Daoy (cell line): ENCODE measurements around the gene WFDC10B. TPM values are rescaled to one million over a fixed set of nuclear protein-coding genes. Genes with fewer than 3 reads are reported as not detected.
"Not testable (repeated sequence)": the region's sequence is repeated elsewhere in the genome, so short reads cannot be mapped to it uniquely, and the experiment has no call there.

Experiments used
- DNase-seq: peaks from one replicate; pipeline ENCODE4 v3.0.0-alpha.2; 2015; ENCODE audit warnings: low read depth
- total RNA-seq: library from RNA; depleted of rRNA; stranded (reverse); fragments of >200 nt; shearing (Covaris generic); gene quantifications from 2 replicates; pipeline ENCODE4 v1.2.3, GENCODE V29; 2014; rRNA removed

Gene WFDC10B
- total RNA-seq, 1 experiment from 2014 or later, result not detected

DNA sequence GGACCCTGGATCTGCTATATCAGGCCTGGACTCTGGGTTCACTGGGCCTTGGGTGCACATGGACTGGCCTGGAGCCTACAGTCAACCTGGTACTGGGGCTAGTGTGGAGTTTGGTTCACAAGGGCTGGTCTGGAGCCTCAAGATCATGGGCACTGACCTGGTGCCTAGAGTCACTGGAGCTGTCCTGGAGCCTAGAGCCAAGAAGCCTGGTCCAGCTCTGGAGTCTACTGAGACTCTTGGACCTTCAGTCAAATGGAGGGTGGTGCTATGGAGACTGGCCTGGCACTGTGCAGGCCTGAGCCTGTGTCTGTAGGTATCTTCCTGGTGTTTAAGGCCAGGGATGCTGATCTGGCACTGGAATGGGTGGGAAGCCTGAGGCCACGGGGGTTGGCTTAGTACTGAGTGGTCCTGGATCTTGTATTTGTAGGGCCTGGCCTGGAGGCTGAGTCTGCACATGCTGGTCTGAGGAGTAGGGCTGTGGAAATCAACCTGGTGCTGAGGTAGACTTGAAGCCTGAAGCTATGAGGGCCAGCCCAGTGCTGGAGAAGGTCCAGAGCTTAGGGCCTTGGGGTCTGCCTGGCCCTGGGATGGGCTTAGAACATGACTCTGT is 57.3 kb downstream of the WFDC10B start:
- DNase-seq, result no peak

DNA sequence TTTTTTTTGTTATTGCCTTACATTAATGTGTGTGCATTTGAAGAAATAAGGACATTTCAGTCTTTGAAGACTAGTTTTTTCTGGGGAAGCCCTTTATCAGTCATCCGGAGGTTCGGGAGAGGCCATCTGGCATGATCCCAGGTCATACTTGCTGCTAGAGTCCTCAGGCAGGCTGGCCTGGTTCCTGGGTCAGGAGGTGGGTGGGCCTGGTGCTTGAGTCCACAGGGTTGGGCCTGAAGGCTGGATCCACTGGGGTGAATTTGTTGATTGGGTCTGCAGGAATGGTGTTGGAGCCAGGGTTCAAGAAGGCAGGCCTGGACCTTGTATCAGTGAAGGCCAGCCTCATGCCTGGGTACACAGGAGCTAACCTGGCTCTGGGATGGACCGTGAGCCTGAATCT is 57.9 kb downstream of the WFDC10B start:
- DNase-seq, result no peak

DNA sequence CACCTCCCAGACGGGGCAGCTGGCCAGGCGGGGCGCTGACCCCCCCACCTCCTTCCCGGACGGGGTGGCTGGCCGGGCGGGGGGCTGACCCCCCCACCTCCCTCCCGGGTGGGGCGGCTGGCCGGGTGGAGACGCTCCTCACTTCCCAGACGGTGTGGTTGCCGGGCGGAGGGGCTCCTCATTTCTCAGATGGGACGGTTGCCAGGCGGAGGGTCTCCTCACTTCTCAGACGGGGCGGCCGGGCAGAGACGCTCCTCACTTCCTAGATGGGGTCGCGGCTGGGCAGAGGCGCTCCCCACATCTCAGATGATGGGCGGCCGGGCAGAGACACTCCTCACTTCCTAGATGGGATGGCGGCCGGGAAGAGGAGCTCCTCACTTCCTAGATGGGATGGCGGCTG is 59.0 kb downstream of the WFDC10B start:
- not testable (repeated sequence) for DNase-seq

DNA sequence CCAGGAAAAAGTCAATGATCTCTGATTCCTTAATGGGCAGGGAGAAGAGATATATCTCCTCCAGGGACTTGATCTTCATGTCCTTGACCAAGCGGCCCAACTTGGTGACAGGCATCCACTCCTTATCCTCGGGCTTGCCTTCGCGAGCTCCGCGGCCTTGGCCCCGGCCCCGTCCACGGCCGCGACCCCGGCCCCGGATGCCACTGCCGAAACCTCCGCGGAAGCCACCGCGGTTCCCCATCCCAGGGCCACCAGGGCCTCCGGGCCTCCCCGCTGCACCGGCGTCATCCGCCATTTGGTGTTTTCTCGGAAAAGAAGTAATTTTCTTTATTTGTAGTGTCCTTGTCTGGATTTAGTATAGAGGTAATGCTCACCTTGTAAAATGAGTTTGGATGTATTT is 63.7 kb downstream of the WFDC10B start:
- DNase-seq, result not testable (repeated sequence)

DNA sequence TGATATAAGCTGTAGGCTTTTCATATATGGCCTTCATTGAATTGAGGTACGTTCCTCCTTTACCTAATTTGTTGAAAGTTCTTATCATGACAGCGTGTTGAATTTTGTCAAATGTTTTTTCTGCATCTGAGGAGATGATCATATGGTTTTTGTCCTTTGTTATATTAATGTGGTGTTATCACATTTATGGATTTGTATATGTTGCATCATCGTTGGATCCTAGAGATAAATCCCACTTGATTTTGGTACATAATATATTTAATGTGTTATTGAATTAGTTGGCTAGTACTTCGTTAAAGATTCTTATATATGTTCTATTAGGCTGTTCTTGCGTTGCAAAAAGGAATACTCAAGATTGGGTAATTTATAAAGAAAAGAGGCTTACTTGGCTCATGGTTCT is 65.1 kb downstream of the WFDC10B start:
- no peak for DNase-seq

DNA sequence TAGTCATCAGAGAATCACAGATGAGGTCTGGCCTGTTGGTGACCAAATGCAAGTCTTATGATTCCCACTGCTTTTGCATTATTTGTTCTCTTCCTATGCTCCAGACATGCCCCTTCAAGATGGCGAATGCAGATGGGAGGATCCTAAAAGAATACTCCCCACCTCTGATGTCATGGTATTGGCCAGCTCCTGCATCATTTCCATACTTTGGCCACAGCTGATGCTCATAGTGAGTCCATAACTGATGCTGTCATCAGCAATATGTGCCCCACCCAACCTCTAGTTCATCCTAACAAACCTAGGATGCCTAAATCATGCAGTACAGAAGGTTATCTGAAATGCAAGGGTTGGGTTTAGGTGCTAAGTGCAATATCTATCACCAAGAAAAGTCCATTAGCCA is 68.3 kb downstream of the WFDC10B start:
- DNase-seq, result no peak

Other genes starting within 250 kb of the WFDC10B start
- gene WFDC2, start 235.3 kb downstream of the WFDC10B start, total RNA-seq, result not detected in 2 replicates
- not detected in 2 replicates for gene SPINT3, start 189.4 kb downstream of the WFDC10B start, total RNA-seq
- gene WFDC6, start 165.5 kb downstream of the WFDC10B start, total RNA-seq, result not detected in 2 replicates
- gene EPPIN, start 157.6 kb downstream of the WFDC10B start, total RNA-seq, result not detected in 2 replicates
- not detected in 2 replicates for gene WFDC8, start 125.7 kb downstream of the WFDC10B start, total RNA-seq
- gene WFDC10A, start 75.3 kb downstream of the WFDC10B start, total RNA-seq, result not detected in 2 replicates
- gene WFDC9, start 73.7 kb downstream of the WFDC10B start, total RNA-seq, result not detected in 2 replicates
- not detected in 2 replicates for gene WFDC11, start 34.8 kb downstream of the WFDC10B start, total RNA-seq
- not detected in 2 replicates for gene WFDC13, start 3.0 kb downstream of the WFDC10B start, total RNA-seq
- not detected in 2 replicates for gene SPINT4, start 17.3 kb upstream of the WFDC10B start, total RNA-seq
- 2.3 TPM in 1 of 2 replicates, not detected in the other for gene WFDC3, start 86.9 kb upstream of the WFDC10B start, total RNA-seq
- 26.6 and 35.5 TPM in 2 replicates for gene DNTTIP1, start 86.9 kb upstream of the WFDC10B start, total RNA-seq
- gene UBE2C, start 107.6 kb upstream of the WFDC10B start, total RNA-seq, result 167 and 200 TPM in 2 replicates
- gene TNNC2, start 122.3 kb upstream of the WFDC10B start, total RNA-seq, result not detected in 2 replicates
- gene SNX21, start 128.8 kb upstream of the WFDC10B start, total RNA-seq, result 21.2 and 28.2 TPM in 2 replicates
- 35.7 and 46.8 TPM in 2 replicates for gene ACOT8, start 152.4 kb upstream of the WFDC10B start, total RNA-seq
- gene ZSWIM3, start 152.6 kb upstream of the WFDC10B start, total RNA-seq, result 3.7 and 3.9 TPM in 2 replicates
- gene ZSWIM1, start 176.2 kb upstream of the WFDC10B start, total RNA-seq, result 5.9 and 6.8 TPM in 2 replicates
- not detected in 2 replicates for gene SPATA25, start 182.6 kb upstream of the WFDC10B start, total RNA-seq
- gene NEURL2, start 186.2 kb upstream of the WFDC10B start, total RNA-seq, result 0.42 and 2.3 TPM in 2 replicates
- 25.4 and 34.7 TPM in 2 replicates for gene CTSA, start 186.3 kb upstream of the WFDC10B start, total RNA-seq
- 0.30 and 0.80 TPM in 2 replicates for gene PLTP, start 207.1 kb upstream of the WFDC10B start, total RNA-seq
- 2.7 and 3.6 TPM in 2 replicates for gene PCIF1, start 229.7 kb upstream of the WFDC10B start, total RNA-seq